ENCODE results near the gene UHRF2.
A peak's percentile ranks its signal among the peaks of the same experiment; 100 is the strongest.
"Not testable (repeated sequence)": the region's sequence is repeated elsewhere in the genome, so short reads cannot be mapped to it uniquely, and the experiment has no call there.

The UHRF2 gene

GRCh38 chr9:6412487-6413364 lies at the start of gene UHRF2:
TSS of gene UHRF2 (plus strand) at chr9:6413199. CDS start at chr9:6413491, 292 bp downstream.
- peaks cover 7% of the 10 kb centered on the region; the same call in 1 of the 2 replicates for H3K27me3 ChIP-seq (ENCODE audit: low read depth)
- H3K36me3 ChIP-seq (replicated peaks), result peaks cover 4% of the 10 kb centered on the region
- in situ Hi-C loops (cut with MboI; ENCODE audit: low sequenced_read_pairs), result no loop called here
- H3K4me3 ChIP-seq, result peak within 1 kb of the TSS; percentile 77
- peaks cover 21% of the 10 kb centered on the region for H3K4me1 ChIP-seq
- DNase-seq (ENCODE audit: low spot score in 2 of 2), result peak; percentile 88 to 99
- H3K9me3 ChIP-seq, result no peaks in the 10 kb centered on the region; the same call in 1 of the 2 replicates

- H3K4me1 ChIP-seq, result no peaks in the 10 kb centered on the region
- in situ Hi-C loops (cut with MboI; ENCODE audit: low sequenced_read_pairs), result loop anchor here (10.0 kb wide), 1 partner anchor 197 kb away; no protein-coding TSS in a partner anchor
- no peaks in the 10 kb centered on the region for H3K36me3 ChIP-seq (replicated peaks)
- no peak overlapping the region for H3K4me3 ChIP-seq
- H3K9me3 ChIP-seq, result no peaks in the 10 kb centered on the region; the same call in 1 of the 2 replicates
- H3K27me3 ChIP-seq (ENCODE audit: low read depth), result peaks cover 2% of the 10 kb centered on the region; the same call in 1 of the 2 replicates
- DNase-seq (ENCODE audit: low spot score in 2 of 2), result no peak
Measured at GRCh38 chr9:6367128-6367890, 45.7 kb upstream of the UHRF2 start.

GRCh38 chr9:6368831-6369230 lies 44.2 kb upstream of the UHRF2 start:
- no peaks in the 10 kb centered on the region; the same call in 1 of the 2 replicates for H3K9me3 ChIP-seq
- DNase-seq (ENCODE audit: low spot score in 2 of 2), result no peak
- no peaks in the 10 kb centered on the region for H3K36me3 ChIP-seq (replicated peaks)
- in situ Hi-C loops (cut with MboI; ENCODE audit: low sequenced_read_pairs), result loop anchor here (10.0 kb wide), 1 partner anchor 196 kb away; no protein-coding TSS in a partner anchor
- peaks cover 2% of the 10 kb centered on the region; the same call in 1 of the 2 replicates for H3K27me3 ChIP-seq (ENCODE audit: low read depth)
- no peak overlapping the region for H3K4me3 ChIP-seq
- no peaks in the 10 kb centered on the region for H3K4me1 ChIP-seq

GRCh38 chr9:6381477-6382012 lies 31.5 kb upstream of the UHRF2 start:
- H3K9me3 ChIP-seq; H3K27me3 ChIP-seq (ENCODE audit: low read depth); H3K4me1 ChIP-seq; H3K4me3 ChIP-seq; DNase-seq (ENCODE audit: low spot score in 2 of 2); in situ Hi-C loops (cut with MboI; ENCODE audit: low sequenced_read_pairs); H3K36me3 ChIP-seq (replicated peaks): not testable (repeated sequence)

GRCh38 chr9:6382681-6383080 lies 30.3 kb upstream of the UHRF2 start:
- H3K4me3 ChIP-seq, result no peak overlapping the region
- DNase-seq (ENCODE audit: low spot score in 2 of 2), result no peak
- in situ Hi-C loops (cut with MboI; ENCODE audit: low sequenced_read_pairs), result no loop called here
- H3K9me3 ChIP-seq, result no peaks in the 10 kb centered on the region
- H3K4me1 ChIP-seq, result no peaks in the 10 kb centered on the region
- no peaks in the 10 kb centered on the region for H3K27me3 ChIP-seq (ENCODE audit: low read depth)
- H3K36me3 ChIP-seq (replicated peaks), result no peaks in the 10 kb centered on the region

- Histone ChIP-seq H3K27me3 (ENCODE audit: low read depth) (no peaks in the 10 kb centered on the region), H3K4me3 (no peak overlapping the region), H3K36me3 (replicated peaks) (no peaks in the 10 kb centered on the region), H3K9me3 (no peaks in the 10 kb centered on the region), H3K4me1 (no peaks in the 10 kb centered on the region)
- DNase-seq (ENCODE audit: low spot score in 2 of 2), result no peak
- in situ Hi-C loops (cut with MboI; ENCODE audit: low sequenced_read_pairs), result no loop called here
Measured at GRCh38 chr9:6383551-6384225, 29.3 kb upstream of the UHRF2 start.

GRCh38 chr9:6384732-6385131 lies 28.3 kb upstream of the UHRF2 start:
- Histone ChIP-seq H3K4me3 (no peak overlapping the region), H3K27me3 (ENCODE audit: low read depth) (no peaks in the 10 kb centered on the region), H3K9me3 (no peaks in the 10 kb centered on the region), H3K4me1 (no peaks in the 10 kb centered on the region), H3K36me3 (replicated peaks) (no peaks in the 10 kb centered on the region)
- no peak for DNase-seq (ENCODE audit: low spot score in 2 of 2)
- in situ Hi-C loops (cut with MboI; ENCODE audit: low sequenced_read_pairs), result no loop called here

GRCh38 chr9:6399071-6399470 lies 13.9 kb upstream of the UHRF2 start:
- H3K4me3 ChIP-seq, result no peak overlapping the region
- H3K36me3 ChIP-seq (replicated peaks), result no peaks in the 10 kb centered on the region
- no peaks in the 10 kb centered on the region; the same call in 1 of the 2 replicates for H3K4me1 ChIP-seq
- in situ Hi-C loops (cut with MboI; ENCODE audit: low sequenced_read_pairs), result no loop called here
- H3K9me3 ChIP-seq, result no peaks in the 10 kb centered on the region
- no peak for DNase-seq (ENCODE audit: low spot score in 2 of 2)
- no peaks in the 10 kb centered on the region for H3K27me3 ChIP-seq (ENCODE audit: low read depth)

- peaks cover 7% of the 10 kb centered on the region; the same call in 1 of the 2 replicates for H3K27me3 ChIP-seq (ENCODE audit: low read depth)
- H3K4me1 ChIP-seq, result no peaks in the 10 kb centered on the region; the same call in 1 of the 2 replicates
- in situ Hi-C loops (cut with MboI; ENCODE audit: low sequenced_read_pairs), result no loop called here
- H3K36me3 ChIP-seq (replicated peaks), result no peaks in the 10 kb centered on the region
- no peaks in the 10 kb centered on the region for H3K9me3 ChIP-seq
- H3K4me3 ChIP-seq, result no peak overlapping the region
- no peak for DNase-seq (ENCODE audit: low spot score in 2 of 2)
Measured at GRCh38 chr9:6405371-6405770, 7.6 kb upstream of the UHRF2 start.

GRCh38 chr9:6407778-6408177 lies 5.2 kb upstream of the UHRF2 start:
- Histone ChIP-seq H3K4me1 (peaks cover 5% of the 10 kb centered on the region; the same call in 1 of the 2 replicates), H3K4me3 (no peak overlapping the region), H3K27me3 (ENCODE audit: low read depth) (peaks cover 7% of the 10 kb centered on the region; the same call in 1 of the 2 replicates), H3K9me3 (no peaks in the 10 kb centered on the region; the same call in 1 of the 2 replicates), H3K36me3 (replicated peaks) (no peaks in the 10 kb centered on the region)
- in situ Hi-C loops (cut with MboI; ENCODE audit: low sequenced_read_pairs), result no loop called here
- DNase-seq (ENCODE audit: low spot score in 2 of 2), result no peak

GRCh38 chr9:6408320-6408719 lies 4.7 kb upstream of the UHRF2 start:
- in situ Hi-C loops (cut with MboI; ENCODE audit: low sequenced_read_pairs), result no loop called here
- no peak for DNase-seq (ENCODE audit: low spot score in 2 of 2)
- no peaks in the 10 kb centered on the region for H3K36me3 ChIP-seq (replicated peaks)
- peaks cover 5% of the 10 kb centered on the region; the same call in 1 of the 2 replicates for H3K4me1 ChIP-seq
- H3K9me3 ChIP-seq, result no peaks in the 10 kb centered on the region; the same call in 1 of the 2 replicates
- no peak overlapping the region for H3K4me3 ChIP-seq
- peaks cover 7% of the 10 kb centered on the region; the same call in 1 of the 2 replicates for H3K27me3 ChIP-seq (ENCODE audit: low read depth)

GRCh38 chr9:6409811-6410210 lies 3.2 kb upstream of the UHRF2 start:
- H3K36me3 ChIP-seq (replicated peaks), result no peaks in the 10 kb centered on the region
- in situ Hi-C loops (cut with MboI; ENCODE audit: low sequenced_read_pairs), result no loop called here
- DNase-seq (ENCODE audit: low spot score in 2 of 2), result no peak
- H3K27me3 ChIP-seq (ENCODE audit: low read depth), result peaks cover 7% of the 10 kb centered on the region; the same call in 1 of the 2 replicates
- H3K9me3 ChIP-seq, result no peaks in the 10 kb centered on the region; the same call in 1 of the 2 replicates
- no peak overlapping the region for H3K4me3 ChIP-seq
- peaks cover 8% of the 10 kb centered on the region for H3K4me1 ChIP-seq

- in situ Hi-C loops (cut with MboI; ENCODE audit: low sequenced_read_pairs), result no loop called here
- no peaks in the 10 kb centered on the region; the same call in 1 of the 2 replicates for H3K9me3 ChIP-seq
- no peak overlapping the region for H3K4me3 ChIP-seq
- peaks cover 16% of the 10 kb centered on the region for H3K4me1 ChIP-seq
- peaks cover 7% of the 10 kb centered on the region; the same call in 1 of the 2 replicates for H3K27me3 ChIP-seq (ENCODE audit: low read depth)
- H3K36me3 ChIP-seq (replicated peaks), result no peaks in the 10 kb centered on the region; the same call in 1 of the 2 replicates
- DNase-seq (ENCODE audit: low spot score in 2 of 2), result no peak
Measured at GRCh38 chr9:6410633-6411032, 2.4 kb upstream of the UHRF2 start.

All from HAP-1 (cell line).